GM19025 (cell line): Measurements from ENCODE around the gene SUGP1.
"Not testable (repeated sequence)": the region's sequence is repeated elsewhere in the genome, so short reads cannot be mapped to it uniquely, and the experiment has no call there.

Experiments
- ATAC-seq: cut with Tn5 transposase; IDR thresholded peaks from one replicate; pipeline ENCODE4 v1.9.1; 2021; ENCODE audit warnings: mild to moderate bottlenecking, low read depth, moderate library complexity; ENCODE audit not compliant: unreplicated experiment

SUGP1 gene

DNA sequence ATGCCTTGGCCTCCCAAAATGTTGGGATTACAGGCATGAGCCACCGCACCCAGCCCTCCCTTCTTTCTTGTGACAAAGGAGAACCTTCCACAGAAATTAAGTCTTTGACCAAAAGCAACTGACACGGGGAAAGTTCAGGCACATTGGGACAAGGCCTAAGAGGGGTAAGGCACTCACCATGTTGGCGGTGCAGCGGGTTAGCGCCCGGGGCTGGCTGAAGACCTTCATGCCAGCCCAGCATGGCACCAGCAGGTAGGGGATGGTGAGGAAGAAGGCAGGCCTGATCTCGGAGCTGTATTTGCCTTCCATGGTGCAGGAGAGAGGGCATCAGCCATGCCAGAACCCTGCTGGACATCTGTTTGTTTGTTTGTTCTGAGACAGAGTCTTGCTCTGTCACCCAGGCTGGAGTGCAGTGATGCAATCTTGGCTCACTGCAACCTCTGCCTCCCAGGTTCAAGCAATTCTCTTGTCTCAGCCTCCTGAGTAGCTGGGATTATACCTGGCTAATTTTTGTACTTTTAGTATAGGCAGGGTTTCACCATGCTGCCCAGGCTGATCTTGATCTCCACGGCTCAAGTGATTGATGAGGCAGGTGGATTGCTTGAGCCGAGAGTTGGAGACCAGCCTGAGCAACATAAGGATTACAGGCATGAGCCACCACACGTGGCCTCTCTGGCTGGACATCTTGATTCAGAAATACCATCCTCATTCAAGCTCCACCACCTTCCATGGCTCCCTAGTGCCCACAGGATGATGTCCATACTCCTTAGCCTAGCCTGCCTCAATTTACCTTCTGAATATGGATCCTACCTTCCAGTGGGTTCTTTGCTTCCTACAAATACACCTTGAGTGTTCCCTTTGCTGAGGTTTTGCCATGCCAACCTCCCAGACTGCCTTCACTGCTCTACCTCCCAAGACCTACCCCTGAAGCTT, 51.6 kb downstream of the SUGP1 start:
- ATAC-seq: no peak

DNA sequence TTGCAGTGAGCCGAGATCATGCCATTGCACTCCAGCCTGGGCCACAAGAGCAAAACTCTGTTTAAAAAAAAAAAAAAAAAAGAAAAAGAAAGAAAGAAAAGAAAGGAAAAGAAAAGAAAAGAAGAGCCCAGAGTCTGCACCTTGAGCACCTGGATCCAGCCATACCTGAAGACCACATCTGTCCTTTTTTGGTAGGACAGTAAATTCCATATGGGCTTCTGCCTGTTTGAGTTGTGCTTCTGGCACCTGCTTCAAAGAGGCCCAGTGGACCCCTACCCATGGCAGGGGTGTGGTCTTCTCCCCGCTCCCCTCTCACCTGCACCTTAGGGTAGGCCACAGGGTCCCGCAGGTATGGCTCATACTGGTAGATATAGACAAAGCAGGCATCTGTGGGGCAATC, 53.0 kb downstream of the SUGP1 start:
- ATAC-seq: no peak

GRCh38 chr19:19263886-19264487, 56.3 kb downstream of the SUGP1 start:
- no peak for ATAC-seq

GRCh38 chr19:19262190-19263057, 57.9 kb downstream of the SUGP1 start:
- ATAC-seq: no peak

DNA sequence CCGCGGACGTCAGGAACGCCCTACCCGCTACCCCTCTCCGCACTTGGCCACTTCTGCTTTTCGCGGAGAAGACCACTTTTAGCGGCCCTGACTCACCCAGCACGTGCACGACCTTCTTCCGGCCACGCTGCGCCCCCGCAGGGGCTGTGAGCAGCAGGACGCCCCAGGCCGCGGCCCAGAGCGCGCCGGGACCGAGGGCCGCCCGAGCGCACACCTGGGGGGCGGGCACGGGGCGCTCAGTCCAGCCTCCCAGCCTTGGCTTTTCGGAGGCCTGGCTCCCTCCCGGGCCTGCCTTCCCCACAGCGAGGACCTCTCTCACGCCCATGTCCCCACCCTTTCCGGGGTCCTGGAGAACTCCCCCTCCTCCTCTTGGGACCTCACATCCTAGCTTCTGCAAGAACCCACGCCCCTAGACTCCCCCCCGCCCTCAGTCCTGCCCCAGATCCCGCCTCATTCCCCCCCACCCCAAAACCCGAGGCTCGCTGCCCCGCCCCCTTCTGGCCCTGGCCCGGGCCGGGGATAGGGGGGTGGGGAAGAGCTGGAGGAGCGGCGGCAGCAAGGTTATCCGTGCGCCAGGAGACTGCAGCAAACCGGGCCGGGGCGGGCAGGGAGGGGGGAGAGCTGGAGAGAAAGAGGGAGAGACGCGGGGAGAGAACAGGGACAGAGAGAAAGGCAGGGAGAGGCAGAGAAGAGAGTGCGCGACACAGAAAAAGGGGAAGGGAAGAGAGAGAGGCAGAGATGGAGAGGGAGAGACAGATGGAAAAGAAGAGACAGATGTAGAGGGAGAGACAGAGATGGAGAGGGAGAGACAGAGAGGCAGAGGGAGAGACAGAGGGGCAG, 58.7 kb downstream of the SUGP1 start:
- ATAC-seq: no peak

GRCh38 chr19:19260417-19261214, 59.7 kb downstream of the SUGP1 start:
- no peak for ATAC-seq

DNA sequence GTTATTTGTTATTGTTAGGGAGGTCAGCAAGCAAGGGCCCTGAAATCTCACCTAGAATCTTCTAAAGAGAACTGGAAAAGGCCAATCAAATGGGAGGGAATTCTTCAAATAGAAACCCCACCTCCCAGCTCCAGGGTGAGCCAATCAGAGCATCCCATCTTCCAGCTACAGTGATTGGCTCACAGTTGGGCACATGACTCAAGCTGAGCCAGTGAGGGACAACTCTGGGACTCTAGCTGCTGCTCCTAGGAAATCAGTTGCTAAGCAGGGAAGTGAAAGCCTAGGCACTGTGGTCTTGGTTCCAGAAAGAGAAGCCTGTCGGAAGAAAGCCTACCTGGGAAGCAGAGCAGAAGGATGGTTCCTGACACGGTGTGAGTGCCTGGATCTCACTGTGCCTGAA, 60.6 kb downstream of the SUGP1 start:
- ATAC-seq: no peak

DNA sequence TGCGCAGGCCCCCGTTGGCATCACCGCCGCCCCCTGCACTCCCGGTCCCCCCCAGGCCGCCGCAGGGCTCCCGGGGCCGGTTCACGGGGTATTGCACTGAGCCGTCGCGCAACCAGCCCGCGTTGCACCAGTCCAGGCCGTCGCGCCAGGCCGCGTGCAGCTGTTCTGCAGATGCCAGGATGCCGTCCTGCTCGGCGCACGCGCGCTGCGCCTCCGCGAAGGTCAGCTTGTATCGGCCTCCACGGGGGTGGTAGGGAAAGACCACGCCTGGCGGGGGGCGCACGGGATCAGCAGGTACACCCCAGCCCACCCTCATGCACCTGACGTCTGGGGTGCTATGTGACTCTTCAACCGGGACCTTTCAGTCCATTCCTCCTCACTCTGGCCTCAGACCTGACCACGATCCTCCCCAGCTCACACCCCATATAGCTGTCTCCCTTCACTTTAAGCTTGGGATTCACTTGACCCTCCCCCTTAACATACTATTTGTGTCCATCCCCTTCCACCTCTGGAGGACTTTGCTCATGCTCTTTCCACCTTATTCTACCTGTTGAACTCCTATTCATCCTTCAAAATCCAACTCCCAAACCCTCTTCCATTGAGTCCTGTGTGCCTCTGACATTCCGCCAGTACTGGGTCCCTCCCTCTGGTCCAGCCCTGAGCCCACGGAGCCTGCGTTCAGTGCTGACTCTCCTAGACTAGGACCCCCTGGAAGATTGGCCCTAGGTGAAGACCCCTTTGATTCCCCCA, 61.5 kb downstream of the SUGP1 start:
- no peak for ATAC-seq

- no peak for ATAC-seq
Observed at GRCh38 chr19:19257836-19258588, 62.3 kb downstream of the SUGP1 start.

DNA sequence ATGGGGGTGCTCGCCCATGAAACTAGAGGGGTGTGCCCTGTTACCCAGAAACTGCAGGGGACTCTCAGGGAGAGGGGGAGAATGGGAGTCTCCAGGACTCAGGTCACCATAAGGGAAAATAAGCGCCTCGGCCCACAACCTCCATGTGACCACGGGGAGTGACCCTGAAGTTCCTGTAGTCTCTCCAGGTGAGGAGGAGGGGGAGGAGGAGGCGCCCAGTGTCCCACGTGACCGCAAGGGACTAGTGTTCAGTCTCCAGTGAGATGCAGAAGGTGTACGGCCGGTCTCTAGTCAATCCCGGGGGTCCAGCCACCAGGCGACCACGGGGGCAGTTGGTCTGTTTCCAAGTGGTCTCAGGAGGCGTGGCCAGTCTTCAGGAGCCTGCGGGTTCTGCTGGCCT, 63.2 kb downstream of the SUGP1 start:
- ATAC-seq: no peak

DNA sequence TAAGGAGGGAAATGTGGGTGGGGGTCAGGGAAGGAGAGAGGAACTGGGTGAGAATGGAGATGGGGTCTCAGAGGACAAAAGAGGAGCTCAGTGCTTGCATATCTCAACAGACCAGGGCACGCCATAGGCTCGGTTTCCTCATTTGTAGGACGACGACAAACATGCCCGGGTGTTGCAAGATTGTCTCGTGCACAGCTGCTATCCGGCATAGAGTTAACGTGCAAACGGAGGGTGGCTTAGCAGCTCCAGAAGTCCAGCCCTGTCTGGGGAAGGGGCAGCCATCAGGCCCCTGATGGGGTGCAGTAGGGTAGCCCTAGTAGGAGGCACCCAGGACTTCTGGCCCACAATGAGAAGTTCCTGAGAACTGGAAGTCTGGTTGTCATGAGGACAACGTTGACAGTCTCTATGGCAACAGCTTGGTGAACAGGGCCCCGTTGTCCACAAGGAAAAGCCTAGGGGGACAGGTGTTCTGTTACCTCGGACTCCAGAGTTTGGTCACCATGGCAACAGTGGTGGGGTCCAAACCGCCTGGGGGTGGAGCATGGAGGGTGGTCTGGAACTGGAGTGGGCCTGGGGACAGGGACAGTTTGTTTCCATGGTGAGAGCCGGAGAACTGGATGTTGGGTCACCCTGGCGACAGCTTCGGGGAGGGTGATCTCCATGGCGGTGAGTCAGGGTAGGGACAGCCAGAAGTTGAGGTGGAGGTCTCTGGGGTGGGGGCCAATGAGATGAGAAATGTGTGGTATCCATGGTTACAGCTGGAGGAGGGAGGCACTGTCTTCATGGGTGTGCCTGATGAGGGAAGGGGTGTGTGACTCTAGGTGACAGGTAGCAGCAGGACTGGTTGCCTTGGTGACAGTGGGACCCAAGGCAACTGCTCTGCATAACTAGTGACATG, 64.0 kb downstream of the SUGP1 start:
- no peak for ATAC-seq

GRCh38 chr19:19253409-19253808, 66.9 kb downstream of the SUGP1 start:
- ATAC-seq: not testable (repeated sequence)

GRCh38 chr19:19250196-19250801, 70.0 kb downstream of the SUGP1 start:
- no peak for ATAC-seq

DNA sequence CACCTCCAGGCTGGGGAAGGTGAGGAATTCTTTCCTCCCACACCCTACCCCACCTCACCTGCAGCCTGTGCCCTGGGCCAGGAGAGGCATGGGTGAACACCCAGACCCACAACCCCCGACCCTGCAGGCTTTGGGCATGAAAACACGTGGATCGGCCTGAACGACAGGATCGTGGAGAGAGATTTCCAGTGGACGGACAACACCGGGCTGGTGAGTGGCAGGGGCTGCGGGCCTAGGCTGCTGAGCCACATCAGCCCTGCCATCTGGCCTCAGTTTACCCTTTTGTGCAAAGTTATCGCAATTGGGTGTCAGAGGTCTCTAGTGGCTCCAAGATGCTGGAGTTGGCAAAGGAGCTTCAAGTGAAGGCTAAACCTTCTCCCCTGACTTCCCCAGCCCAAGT, 79.8 kb downstream of the SUGP1 start:
- no peak for ATAC-seq

GRCh38 chr19:19239675-19240074, 80.6 kb downstream of the SUGP1 start:
- no peak for ATAC-seq

DNA sequence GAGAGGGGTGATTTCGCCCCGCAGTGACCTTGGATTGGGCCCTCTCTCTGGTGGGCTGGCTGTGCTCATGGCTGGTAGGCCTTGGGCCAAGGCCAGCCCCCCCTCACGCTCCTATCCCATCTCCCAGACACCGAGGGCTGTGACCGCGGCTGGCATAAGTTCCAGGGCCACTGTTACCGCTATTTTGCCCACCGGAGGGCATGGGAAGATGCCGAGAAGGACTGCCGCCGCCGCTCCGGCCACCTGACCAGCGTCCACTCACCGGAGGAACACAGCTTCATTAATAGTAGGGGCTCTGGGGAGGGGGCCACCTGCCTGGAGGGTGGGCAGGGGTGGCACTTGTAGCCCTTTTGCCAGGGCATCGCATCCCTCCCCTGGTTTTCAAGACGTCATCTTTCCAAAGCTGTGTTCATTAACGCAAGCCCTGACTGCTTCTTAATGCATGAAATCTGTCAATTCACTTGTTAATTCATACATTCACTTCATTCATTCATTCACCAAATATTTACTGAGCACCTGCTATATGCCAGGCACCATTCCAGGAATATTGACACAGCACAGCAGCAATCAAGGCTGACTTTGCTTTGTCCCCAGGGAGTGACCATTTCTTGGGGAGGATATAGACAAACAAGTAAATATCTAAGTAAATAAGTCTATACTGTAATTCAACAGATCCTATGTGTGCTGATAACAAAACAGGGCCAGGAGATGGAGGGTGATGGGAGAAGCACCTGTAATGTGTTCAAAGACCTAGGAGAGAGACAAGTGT, 82.0 kb downstream of the SUGP1 start:
- ATAC-seq: no peak
